ENCODE measurements around the gene WDR27. TPM values are rescaled to one million over a fixed set of nuclear protein-coding genes. Genes with fewer than 3 reads are reported as not detected.

WDR27 gene
- total RNA-seq, 1 donor = 23.9 TPM

DNA sequence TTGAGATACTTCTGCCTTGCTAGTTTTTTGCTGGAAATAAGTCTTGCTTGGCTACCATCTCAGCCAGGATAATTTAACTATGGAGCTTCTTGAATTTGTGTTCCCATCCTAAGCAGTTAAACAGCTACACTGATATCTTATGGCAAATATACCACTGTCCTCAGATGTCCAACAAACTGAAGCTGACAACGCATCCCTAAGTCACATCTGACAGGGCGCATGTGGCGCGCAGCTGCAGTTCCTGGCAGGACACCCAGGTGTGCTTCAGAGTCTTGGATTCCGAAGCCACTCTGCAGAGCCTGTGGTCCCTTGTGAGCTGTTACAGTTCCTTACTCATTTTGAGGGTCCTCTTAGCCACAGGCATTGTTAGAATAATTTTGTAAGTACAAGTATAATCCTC lies 127.9 kb downstream of the WDR27 start:
- TF ChIP-seq, protein P1, sequence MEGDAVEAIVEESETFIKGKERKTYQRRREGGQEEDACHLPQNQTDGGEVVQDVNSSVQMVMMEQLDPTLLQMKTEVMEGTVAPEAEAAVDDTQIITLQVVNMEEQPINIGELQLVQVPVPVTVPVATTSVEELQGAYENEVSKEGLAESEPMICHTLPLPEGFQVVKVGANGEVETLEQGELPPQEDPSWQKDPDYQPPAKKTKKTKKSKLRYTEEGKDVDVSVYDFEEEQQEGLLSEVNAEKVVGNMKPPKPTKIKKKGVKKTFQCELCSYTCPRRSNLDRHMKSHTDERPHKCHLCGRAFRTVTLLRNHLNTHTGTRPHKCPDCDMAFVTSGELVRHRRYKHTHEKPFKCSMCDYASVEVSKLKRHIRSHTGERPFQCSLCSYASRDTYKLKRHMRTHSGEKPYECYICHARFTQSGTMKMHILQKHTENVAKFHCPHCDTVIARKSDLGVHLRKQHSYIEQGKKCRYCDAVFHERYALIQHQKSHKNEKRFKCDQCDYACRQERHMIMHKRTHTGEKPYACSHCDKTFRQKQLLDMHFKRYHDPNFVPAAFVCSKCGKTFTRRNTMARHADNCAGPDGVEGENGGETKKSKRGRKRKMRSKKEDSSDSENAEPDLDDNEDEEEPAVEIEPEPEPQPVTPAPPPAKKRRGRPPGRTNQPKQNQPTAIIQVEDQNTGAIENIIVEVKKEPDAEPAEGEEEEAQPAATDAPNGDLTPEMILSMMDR (IDR thresholded peaks at IDR 0.05; ENCODE audit: extremely low read depth, low read depth, low read length) = no peak
- Histone ChIP-seq H3K4me1 (ENCODE audit: insufficient read depth, low read length) (peaks cover 14% of the 10 kb centered on the region), H2AFZ (ENCODE audit: low read length) (no peak overlapping the region), H3K79me2 (ENCODE audit: insufficient read depth, low read length) (no peaks in the 10 kb centered on the region), H3K36me3 (ENCODE audit: insufficient read depth, low read length) (no peaks in the 10 kb centered on the region), H3K27me3 (ENCODE audit: insufficient read depth, low read length) (no peaks in the 10 kb centered on the region), H3K27ac (ENCODE audit: low read depth, low read length) (no peak overlapping the region), H3K9me3 (ENCODE audit: low read depth, low read length) (no peaks in the 10 kb centered on the region), H3K4me2 (ENCODE audit: insufficient read depth, low read length) (no peak overlapping the region), H4K20me1 (ENCODE audit: insufficient read depth, low read length) (no peaks in the 10 kb centered on the region), H3K4me3 (ENCODE audit: insufficient read depth, low read length) (no peak overlapping the region)
- DNase-seq (ENCODE audit: insufficient read length, low spot score, missing footprints) = peak; percentile 44

DNA sequence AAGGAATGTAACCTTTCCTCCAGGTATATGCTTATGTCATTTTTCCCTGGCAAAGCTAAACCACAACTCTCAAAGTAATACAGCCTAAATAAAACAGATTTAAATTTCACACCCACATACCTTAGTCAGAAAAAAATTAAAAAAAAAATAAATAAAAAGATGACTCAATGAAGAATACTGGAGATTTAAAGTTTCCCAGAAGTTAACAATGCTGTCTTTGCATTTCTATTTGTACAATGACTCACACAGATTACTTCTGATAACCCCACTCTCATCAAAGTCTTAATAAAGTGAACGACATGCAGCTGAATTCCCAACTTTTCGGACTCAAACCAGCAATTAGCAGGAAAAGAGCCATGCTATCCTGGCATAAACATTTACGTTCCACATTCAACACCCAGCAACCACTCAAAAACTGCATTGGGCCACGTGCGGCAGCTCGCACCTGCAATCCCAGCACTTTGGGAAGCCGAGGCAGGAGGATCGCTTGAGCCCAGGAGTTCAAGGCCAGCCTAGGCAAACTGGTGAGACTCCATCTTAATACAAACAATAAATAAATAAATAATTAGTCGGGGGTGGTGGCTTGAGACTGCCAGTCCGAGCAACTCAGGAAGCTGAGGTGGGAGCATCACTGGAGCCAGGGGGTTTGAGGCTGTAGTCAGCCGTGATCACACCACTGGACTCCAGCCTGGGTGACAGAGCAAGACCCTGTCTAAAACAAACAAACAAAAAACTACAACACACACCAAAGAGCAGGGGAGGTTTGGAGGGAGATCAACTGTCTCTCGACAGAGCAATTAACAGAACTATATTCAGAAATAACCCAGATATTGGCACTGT lies 130.5 kb downstream of the WDR27 start:
- Histone ChIP-seq H3K9me3 (ENCODE audit: low read depth, low read length) (no peaks in the 10 kb centered on the region), H4K20me1 (ENCODE audit: insufficient read depth, low read length) (no peaks in the 10 kb centered on the region), H2AFZ (ENCODE audit: low read length) (no peak overlapping the region), H3K4me2 (ENCODE audit: insufficient read depth, low read length) (peak overlapping the region; percentile 41), H3K79me2 (ENCODE audit: insufficient read depth, low read length) (no peaks in the 10 kb centered on the region), H3K4me3 (ENCODE audit: insufficient read depth, low read length) (no peak overlapping the region), H3K27me3 (ENCODE audit: insufficient read depth, low read length) (no peaks in the 10 kb centered on the region), H3K4me1 (ENCODE audit: insufficient read depth, low read length) (peaks cover 14% of the 10 kb centered on the region), H3K27ac (ENCODE audit: low read depth, low read length) (peak overlapping the region; percentile 56), H3K36me3 (ENCODE audit: insufficient read depth, low read length) (no peaks in the 10 kb centered on the region)
- DNase-seq (ENCODE audit: insufficient read length, low spot score, missing footprints) = peak; percentile 93
- TF ChIP-seq, protein P1 (IDR thresholded peaks at IDR 0.05; ENCODE audit: extremely low read depth, low read depth, low read length) = no peak

DNA sequence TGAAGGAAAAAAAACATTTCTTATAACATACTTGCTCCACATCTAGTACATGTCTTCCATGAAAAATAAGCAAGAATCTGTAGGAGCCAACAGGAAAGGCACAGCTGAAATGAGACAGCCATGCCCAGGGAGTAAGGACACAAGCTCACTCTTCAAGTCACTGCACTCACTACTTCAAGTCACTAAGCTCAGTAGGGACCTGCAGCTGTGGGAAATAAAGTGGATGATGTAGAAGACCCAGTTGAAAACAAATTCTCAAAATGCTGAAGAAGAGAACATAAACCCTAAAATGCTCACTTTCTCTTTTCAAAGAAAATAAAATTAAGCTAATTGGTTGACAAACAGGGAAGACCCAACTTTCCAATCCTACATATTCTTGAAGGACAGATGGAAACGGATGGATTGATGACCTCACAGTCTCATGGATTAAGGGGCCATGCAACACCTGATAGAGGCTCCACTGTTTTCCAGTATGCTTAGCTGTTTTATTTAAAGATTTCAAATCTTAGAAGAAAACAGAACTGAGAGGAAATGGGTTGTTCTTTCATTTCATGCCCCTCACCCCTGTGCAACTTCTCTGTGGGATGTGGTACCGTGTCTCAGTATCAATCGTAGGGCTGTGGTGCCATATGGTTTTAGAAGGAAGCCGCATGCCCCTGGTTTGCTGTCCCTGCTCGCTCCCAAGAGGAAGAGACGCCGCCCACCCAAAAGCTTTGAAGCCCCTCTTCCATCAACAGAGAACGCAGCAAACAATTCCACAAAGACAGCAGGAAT lies 133.3 kb downstream of the WDR27 start:
- no peak overlapping the region for H3K4me2 ChIP-seq (ENCODE audit: insufficient read depth, low read length)
- H3K4me3 ChIP-seq (ENCODE audit: insufficient read depth, low read length) = no peak overlapping the region
- no peaks in the 10 kb centered on the region for H3K27me3 ChIP-seq (ENCODE audit: insufficient read depth, low read length)
- H2AFZ ChIP-seq (ENCODE audit: low read length) = no peak overlapping the region
- no peaks in the 10 kb centered on the region for H3K79me2 ChIP-seq (ENCODE audit: insufficient read depth, low read length)
- H4K20me1 ChIP-seq (ENCODE audit: insufficient read depth, low read length) = no peaks in the 10 kb centered on the region
- no peaks in the 10 kb centered on the region for H3K36me3 ChIP-seq (ENCODE audit: insufficient read depth, low read length)
- DNase-seq (ENCODE audit: insufficient read length, low spot score, missing footprints) = no peak
- H3K4me1 ChIP-seq (ENCODE audit: insufficient read depth, low read length) = peaks cover 14% of the 10 kb centered on the region
- TF ChIP-seq, protein P1 (IDR thresholded peaks at IDR 0.05; ENCODE audit: extremely low read depth, low read depth, low read length) = no peak
- H3K27ac ChIP-seq (ENCODE audit: low read depth, low read length) = no peak overlapping the region
- H3K9me3 ChIP-seq (ENCODE audit: low read depth, low read length) = no peaks in the 10 kb centered on the region

DNA sequence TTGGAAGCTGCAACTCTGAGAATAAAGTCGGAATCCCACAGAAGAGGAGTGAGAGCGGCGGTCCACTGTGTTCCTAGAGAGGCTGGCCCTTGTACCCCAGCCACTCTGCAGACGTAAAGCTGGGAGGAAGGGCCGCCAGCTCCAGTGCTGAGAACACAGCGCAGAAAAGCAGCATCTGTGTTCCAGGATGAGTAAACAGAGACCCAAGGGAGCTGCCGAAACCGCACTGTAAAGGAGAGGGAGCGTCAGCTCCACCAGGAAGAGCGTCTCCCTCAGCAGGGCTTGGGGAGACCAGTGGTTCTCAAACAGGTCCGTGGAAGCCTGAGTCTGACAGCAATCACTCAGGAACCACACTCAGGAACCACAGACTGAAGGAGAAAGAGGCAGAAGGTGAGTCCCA lies 134.0 kb downstream of the WDR27 start:
- no peaks in the 10 kb centered on the region for H3K79me2 ChIP-seq (ENCODE audit: insufficient read depth, low read length)
- no peaks in the 10 kb centered on the region for H3K9me3 ChIP-seq (ENCODE audit: low read depth, low read length)
- no peaks in the 10 kb centered on the region for H4K20me1 ChIP-seq (ENCODE audit: insufficient read depth, low read length)
- DNase-seq (ENCODE audit: insufficient read length, low spot score, missing footprints) = no peak
- TF ChIP-seq, protein P1 (IDR thresholded peaks at IDR 0.05; ENCODE audit: extremely low read depth, low read depth, low read length) = no peak
- no peak overlapping the region for H3K27ac ChIP-seq (ENCODE audit: low read depth, low read length)
- no peaks in the 10 kb centered on the region for H3K27me3 ChIP-seq (ENCODE audit: insufficient read depth, low read length)
- no peak overlapping the region for H3K4me3 ChIP-seq (ENCODE audit: insufficient read depth, low read length)
- H3K4me1 ChIP-seq (ENCODE audit: insufficient read depth, low read length) = peaks cover 14% of the 10 kb centered on the region
- H3K4me2 ChIP-seq (ENCODE audit: insufficient read depth, low read length) = no peak overlapping the region
- no peak overlapping the region for H2AFZ ChIP-seq (ENCODE audit: low read length)
- no peaks in the 10 kb centered on the region for H3K36me3 ChIP-seq (ENCODE audit: insufficient read depth, low read length)

Data from osteoblast (primary cell).